NCI-H146 treated with DMSO at 0.1 percent for 48 hours (cell line): ENCODE measurements around the gene LGALS7.
"Not testable (repeated sequence)": the region's sequence is repeated elsewhere in the genome, so short reads cannot be mapped to it uniquely, and the experiment has no call there.

ENCODE experiments used
- DNase-seq: peaks from one replicate; lab custom pipeline; 2025; ENCODE audit not compliant: unreplicated experiment; lab: John Stamatoyannopoulos, UW

Gene LGALS7

GRCh38 chr19:38774181-38774950 is 1.0 kb upstream of the LGALS7 start:
- DNase-seq = no peak

- not testable (repeated sequence) for DNase-seq
These were observed 1.7 kb downstream of the LGALS7 start for GRCh38 chr19:38771569-38771968.

GRCh38 chr19:38770949-38771275 is 2.4 kb downstream of the LGALS7 start:
- DNase-seq = not testable (repeated sequence)

DNA sequence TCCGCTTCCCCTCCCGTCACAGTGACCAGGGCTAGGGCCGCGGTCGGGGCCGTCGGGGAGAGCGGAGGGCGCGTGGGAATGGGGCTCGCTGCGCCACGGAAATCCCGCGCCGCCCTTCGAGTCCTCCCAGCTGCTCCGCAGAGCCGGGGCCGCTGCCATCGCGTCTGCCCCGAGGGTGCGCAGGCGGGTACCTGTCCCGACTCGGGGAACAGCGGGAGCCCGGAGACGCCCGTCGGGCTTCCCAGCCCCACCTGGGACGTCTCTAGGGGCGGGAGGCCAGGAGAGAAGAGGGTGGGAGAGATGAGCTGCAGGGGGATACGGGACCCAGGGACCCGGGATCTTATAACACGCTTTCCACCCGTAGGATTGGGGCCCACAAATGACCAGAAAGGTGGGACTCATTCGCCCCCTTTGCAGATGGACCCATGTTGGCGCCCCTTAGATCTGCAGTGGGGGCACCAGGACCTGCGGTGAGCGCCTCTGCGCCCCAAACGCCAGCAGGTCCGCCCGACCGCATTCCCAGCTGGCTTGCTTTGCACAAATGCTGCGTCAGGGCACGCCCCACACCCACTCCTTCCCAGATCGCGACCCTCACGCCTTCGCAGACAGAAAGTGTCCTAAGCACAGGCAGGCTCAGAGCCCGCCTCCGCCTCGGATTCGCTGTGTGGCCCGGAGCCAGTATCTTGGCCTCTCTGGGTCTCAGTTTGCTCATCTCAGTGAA is 2.9 kb downstream of the LGALS7 start:
- not testable (repeated sequence) for DNase-seq

DNA sequence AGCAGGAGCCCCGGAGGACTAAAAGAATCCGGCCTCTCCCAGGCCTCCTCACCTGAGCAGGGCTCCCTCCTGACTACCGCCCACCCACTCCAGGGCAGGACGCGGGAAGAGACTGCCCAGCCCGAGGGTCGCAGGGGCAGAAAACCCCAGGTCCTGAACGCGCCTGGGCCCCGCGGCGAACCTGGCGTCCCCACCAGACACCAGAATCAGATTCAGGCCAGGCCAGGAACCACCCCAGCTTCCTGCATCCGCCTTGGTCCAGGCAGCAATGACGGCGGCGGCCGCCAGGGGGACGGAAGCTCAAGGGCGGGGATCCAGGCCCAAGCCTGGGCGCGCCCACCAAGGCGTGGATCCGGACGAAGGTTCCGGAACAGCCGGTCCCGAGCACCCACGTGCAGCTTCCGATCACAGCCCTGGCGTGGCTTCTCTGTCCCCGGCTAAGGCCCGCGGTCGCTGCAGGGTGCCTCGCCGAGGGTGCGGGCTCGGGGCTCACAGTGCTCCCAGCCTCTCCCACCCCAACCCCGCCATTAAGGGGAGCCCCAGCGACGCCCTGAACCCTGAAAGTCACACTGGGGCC is 3.6 kb downstream of the LGALS7 start:
- no peak for DNase-seq

- DNase-seq = no peak
These were observed 6.9 kb downstream of the LGALS7 start for GRCh38 chr19:38766276-38767047.

- DNase-seq = no peak
These were observed 8.1 kb downstream of the LGALS7 start for GRCh38 chr19:38765214-38765613.

DNA sequence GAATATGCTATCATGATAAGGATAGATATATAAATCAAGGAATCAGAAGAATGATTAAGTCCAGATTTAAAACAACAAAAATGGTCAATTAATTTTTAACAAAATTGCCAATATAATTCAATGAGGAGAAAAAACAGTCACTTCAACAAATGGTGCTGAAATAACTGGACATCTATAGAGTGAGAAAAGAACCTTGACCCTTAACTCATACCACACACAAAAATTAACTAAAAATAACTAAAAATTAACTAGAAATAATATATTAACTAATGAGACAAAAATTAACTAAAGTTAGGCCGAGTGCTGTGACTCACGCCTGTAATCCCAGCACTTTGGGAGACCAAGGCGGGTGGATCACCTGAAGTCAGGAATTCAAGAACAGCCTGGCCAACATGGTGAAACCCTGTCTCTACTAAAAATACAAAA is 9.5 kb downstream of the LGALS7 start:
- no peak for DNase-seq

DNA sequence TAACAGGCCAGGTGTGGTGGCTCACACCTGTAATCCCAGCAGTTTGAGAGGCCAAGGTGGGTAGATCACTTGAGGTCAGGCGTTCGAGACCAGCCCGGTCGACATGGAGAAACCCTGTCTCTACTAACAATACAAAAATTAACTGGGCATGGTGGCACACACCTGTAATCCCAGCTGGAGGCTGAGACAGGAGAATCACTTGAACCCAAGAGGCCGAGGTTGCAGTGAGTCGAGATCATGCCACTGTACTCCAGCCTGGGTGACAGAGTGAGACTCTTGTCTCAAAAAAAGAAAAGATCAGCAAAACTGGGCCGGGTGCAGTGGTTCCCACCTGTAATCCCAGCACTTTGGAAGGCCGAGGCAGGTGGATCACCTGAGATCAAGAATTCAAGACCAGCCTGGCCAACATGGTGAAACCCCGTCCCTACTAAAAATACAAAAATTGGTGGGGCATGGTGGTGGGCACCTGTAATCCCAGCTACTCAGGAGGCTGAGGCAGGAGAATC is 11.4 kb downstream of the LGALS7 start:
- DNase-seq = not testable (repeated sequence)

DNA sequence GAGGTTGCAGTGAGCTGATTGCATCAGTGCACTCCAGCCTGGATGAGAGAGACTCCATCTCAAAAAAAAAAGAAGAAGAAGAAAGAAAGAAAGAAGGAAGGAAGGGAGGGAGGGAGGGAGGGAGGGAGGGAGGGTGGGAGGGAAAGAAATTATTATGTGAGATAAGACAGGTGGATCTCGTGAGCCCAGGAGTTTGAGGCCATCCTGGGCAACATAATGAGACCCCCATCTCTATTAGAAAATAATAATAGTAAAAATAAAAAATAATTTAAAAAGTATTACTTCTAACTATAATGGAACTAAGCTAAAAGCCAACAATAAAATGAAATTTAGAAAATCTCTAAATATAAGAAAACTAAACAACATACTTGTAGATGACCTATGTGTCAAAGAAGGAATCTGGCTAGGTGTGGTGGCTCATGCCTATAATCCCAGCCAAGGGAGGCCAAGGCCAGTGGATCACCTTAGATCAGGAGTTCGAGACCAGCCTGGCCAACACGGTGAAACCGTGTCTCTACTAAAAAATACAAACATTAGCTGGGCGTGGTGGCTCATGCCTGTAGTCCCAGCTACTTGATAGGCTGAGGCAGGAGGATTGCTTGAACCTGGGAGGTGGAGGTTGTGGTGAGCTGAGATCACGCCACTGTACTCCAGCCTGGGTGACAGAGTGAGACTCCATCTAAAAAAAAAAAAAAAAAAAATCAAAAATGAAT is 12.4 kb downstream of the LGALS7 start:
- DNase-seq = not testable (repeated sequence)

- no peak for DNase-seq
These were observed 13.7 kb downstream of the LGALS7 start for GRCh38 chr19:38759590-38760003.

- not testable (repeated sequence) for DNase-seq
These were observed 19.1 kb downstream of the LGALS7 start for GRCh38 chr19:38754196-38754595.

- DNase-seq = not testable (repeated sequence)
These were observed 19.5 kb downstream of the LGALS7 start for GRCh38 chr19:38753783-38754182.

- DNase-seq = no peak
These were observed 28.0 kb downstream of the LGALS7 start for GRCh38 chr19:38745316-38745715.

GRCh38 chr19:38744874-38745273 is 28.4 kb downstream of the LGALS7 start:
- DNase-seq = no peak

GRCh38 chr19:38744298-38744681 is 29.0 kb downstream of the LGALS7 start, which contains the start of gene CAPN12:
TSS of gene CAPN12 (minus strand) at chr19:38744474. CDS start at chr19:38744165, 309 bp downstream.
- no peak for DNase-seq

GRCh38 chr19:38743394-38744297 is 29.7 kb downstream of the LGALS7 start:
- no peak for DNase-seq

- no peak for DNase-seq
These were observed 30.4 kb downstream of the LGALS7 start for GRCh38 chr19:38742906-38743305.

DNA sequence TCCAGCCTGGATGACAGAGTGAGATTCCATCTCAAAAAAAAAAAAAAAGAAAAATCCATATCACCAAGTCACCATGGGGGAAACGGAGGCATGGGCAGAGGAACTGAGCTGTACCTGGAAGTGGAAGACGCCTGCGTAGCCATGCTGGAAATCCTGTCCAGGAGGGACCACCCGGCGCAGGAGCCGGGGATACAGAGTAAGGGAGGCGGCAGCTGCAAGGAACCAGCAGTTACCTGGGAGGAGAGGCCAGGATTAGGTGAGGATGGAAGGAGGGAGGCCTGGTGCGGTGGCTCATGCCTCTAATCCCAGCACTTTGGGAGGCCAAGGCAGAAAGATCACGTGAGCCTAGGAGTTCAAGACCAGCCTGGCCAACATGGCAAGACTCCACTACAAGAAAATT is 31.0 kb downstream of the LGALS7 start:
- no peak for DNase-seq
